ENCODE data around the gene SPDYE18. TPM values are rescaled to one million over a fixed set of nuclear protein-coding genes. Genes with fewer than 3 reads are reported as not detected.
"Not testable (repeated sequence)": the region's sequence is repeated elsewhere in the genome, so short reads cannot be mapped to it uniquely, and the experiment has no call there.

Gene SPDYE18
- total RNA-seq, 1 experiment from 2014 or later: not detected

- H3K9me2 ChIP-seq (replicated peaks; ENCODE audit: low read length); H3K9me3 ChIP-seq (ENCODE audit: low read length); H3K4me3 ChIP-seq (ENCODE audit: low read length); CTCF ChIA-PET; H3K27me3 ChIP-seq (ENCODE audit: low read length); ATAC-seq; POLR2A ChIA-PET (ENCODE audit: unreplicated experiment); H4K20me1 ChIP-seq (ENCODE audit: low read length); H3K27ac ChIP-seq (ENCODE audit: low read length); H3K4me1 ChIP-seq (ENCODE audit: insufficient read depth, low read length); intact Hi-C loops (cut with micrococcal nuclease); H3K9ac ChIP-seq (ENCODE audit: low read length); H3K79me2 ChIP-seq (ENCODE audit: low read length); H2AFZ ChIP-seq (ENCODE audit: low read length); BruUV-seq (replicated peaks); DNase-seq; H3K4me2 ChIP-seq (ENCODE audit: low read length); H3K36me3 ChIP-seq (ENCODE audit: low read depth, low read length); H3F3A ChIP-seq (ENCODE audit: low read length, unreplicated experiment): not testable (repeated sequence)
Measured at GRCh38 chr7:77002104-77002503, 60.3 kb downstream of the SPDYE18 start.

Other genes with a start within 250 kb of the SPDYE18 start
- gene SPDYE17, start 30.2 kb downstream of the SPDYE18 start, total RNA-seq (2014; rRNA removed): not detected in 2 replicates
- 4.7 TPM in 1 of 2 replicates, not detected in the other for gene CCDC146, start 60.1 kb upstream of the SPDYE18 start, total RNA-seq (2014; rRNA removed)
- gene FGL2, start 137.3 kb upstream of the SPDYE18 start, total RNA-seq (2014; rRNA removed): not detected in 2 replicates